Measurements from ENCODE around the gene MFAP5.

GRCh38 chr12:8630131-8630530 lies 32.5 kb downstream of the MFAP5 start:
- TF ChIP-seq BRCA1 (IDR thresholded peaks at IDR 0.05; ENCODE audit: low read depth, low read length) (no peak), MYC (IDR thresholded peaks at IDR 0.05; ENCODE audit: insufficient read depth, insufficient read length, insufficient replicate concordance, low read length, severe bottlenecking) (no peak), POLR2AphosphoS5 (IDR thresholded peaks at IDR 0.05; ENCODE audit: low read length) (no peak), POLR2A (IDR thresholded peaks at IDR 0.05; ENCODE audit: low read depth, low read length) (no peak), ETV6 (conservative IDR thresholded peaks at IDR 0.05 in 1 of 2, IDR thresholded peaks at IDR 0.05 in 1 of 2; ENCODE audit: borderline replicate concordance in 1 of 2, low read depth in 1 of 2) (no peak)
- TF ChIP-seq, protein P1, sequence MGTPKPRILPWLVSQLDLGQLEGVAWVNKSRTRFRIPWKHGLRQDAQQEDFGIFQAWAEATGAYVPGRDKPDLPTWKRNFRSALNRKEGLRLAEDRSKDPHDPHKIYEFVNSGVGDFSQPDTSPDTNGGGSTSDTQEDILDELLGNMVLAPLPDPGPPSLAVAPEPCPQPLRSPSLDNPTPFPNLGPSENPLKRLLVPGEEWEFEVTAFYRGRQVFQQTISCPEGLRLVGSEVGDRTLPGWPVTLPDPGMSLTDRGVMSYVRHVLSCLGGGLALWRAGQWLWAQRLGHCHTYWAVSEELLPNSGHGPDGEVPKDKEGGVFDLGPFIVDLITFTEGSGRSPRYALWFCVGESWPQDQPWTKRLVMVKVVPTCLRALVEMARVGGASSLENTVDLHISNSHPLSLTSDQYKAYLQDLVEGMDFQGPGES (IDR thresholded peaks at IDR 0.05): no peak
